GM18499 (cell line): ENCODE results near the gene C5.
"Not testable (repeated sequence)": the region's sequence is repeated elsewhere in the genome, so short reads cannot be mapped to it uniquely, and the experiment has no call there.

Source experiments
- ATAC-seq: cut with Tn5 transposase; IDR thresholded peaks from one replicate; pipeline ENCODE4 v1.9.1; 2021; ENCODE audit warnings: moderate number of reproducible peaks; ENCODE audit not compliant: insufficient read depth, unreplicated experiment

C5 gene

GRCh38 chr9:121053544-121053943, 3.5 kb upstream of the C5 start:
- no peak for ATAC-seq

- ATAC-seq, result no peak
These were observed 1.5 kb downstream of the C5 start for GRCh38 chr9:121048618-121049017.

GRCh38 chr9:121048175-121048574, 1.9 kb downstream of the C5 start:
- no peak for ATAC-seq

- no peak for ATAC-seq
These were observed 11.3 kb downstream of the C5 start for GRCh38 chr9:121038804-121039203.

GRCh38 chr9:121038362-121038761, 11.7 kb downstream of the C5 start:
- no peak for ATAC-seq

GRCh38 chr9:121035717-121036116, 14.4 kb downstream of the C5 start:
- ATAC-seq, result not testable (repeated sequence)

GRCh38 chr9:121034529-121034928, 15.5 kb downstream of the C5 start:
- ATAC-seq, result no peak

- no peak for ATAC-seq
These were observed 20.6 kb downstream of the C5 start for GRCh38 chr9:121029469-121029868.

- ATAC-seq, result not testable (repeated sequence)
These were observed 21.8 kb downstream of the C5 start for GRCh38 chr9:121028285-121028684.

- ATAC-seq, result no peak
These were observed 23.3 kb downstream of the C5 start for GRCh38 chr9:121026768-121027167.

- ATAC-seq, result no peak
These were observed 23.8 kb downstream of the C5 start for GRCh38 chr9:121026260-121026691.

- no peak for ATAC-seq
These were observed 25.8 kb downstream of the C5 start for GRCh38 chr9:121024237-121024636.

GRCh38 chr9:121023064-121023463, 27.0 kb downstream of the C5 start:
- ATAC-seq, result no peak

GRCh38 chr9:121021301-121021700, 28.8 kb downstream of the C5 start:
- ATAC-seq, result no peak

- no peak for ATAC-seq
These were observed 30.8 kb downstream of the C5 start for GRCh38 chr9:121019273-121019672.

GRCh38 chr9:121013911-121014310, 36.2 kb downstream of the C5 start:
- no peak for ATAC-seq

- ATAC-seq, result no peak
These were observed 40.4 kb downstream of the C5 start for GRCh38 chr9:121009650-121010049.

- no peak for ATAC-seq
These were observed 50.8 kb downstream of the C5 start for GRCh38 chr9:120999317-120999716.

- no peak for ATAC-seq
These were observed 52.0 kb downstream of the C5 start for GRCh38 chr9:120998111-120998510.

GRCh38 chr9:120997502-120997901, 52.6 kb downstream of the C5 start:
- ATAC-seq, result no peak

- no peak for ATAC-seq
These were observed 53.7 kb downstream of the C5 start for GRCh38 chr9:120996409-120996808.

GRCh38 chr9:120989065-120989464, 61.0 kb downstream of the C5 start:
- no peak for ATAC-seq

GRCh38 chr9:120985819-120986222, 64.3 kb downstream of the C5 start:
- ATAC-seq, result no peak
